ENCODE measurements around the gene ALDH8A1.

ALDH8A1 gene

DNA sequence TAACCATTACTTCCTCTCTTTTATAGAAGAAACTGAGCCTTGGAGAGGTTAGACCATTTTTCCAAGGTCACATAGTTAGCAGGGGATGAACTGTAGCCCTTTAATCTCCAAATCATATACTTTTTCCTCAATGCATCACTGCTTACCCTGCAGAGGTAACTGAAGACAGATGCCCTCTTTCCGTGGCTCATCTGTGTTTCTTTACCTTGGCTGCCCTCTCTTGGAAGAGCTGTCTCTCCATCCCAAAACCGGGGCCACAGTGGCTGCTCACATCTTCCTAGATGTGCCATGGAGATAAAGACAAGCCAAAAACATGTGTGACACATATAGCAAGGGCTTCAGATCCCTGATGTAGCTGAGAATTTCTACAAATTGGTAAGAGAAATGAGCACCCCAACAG, 581 bp upstream of the ALDH8A1 start:
- DNase-seq = no peak

DNA sequence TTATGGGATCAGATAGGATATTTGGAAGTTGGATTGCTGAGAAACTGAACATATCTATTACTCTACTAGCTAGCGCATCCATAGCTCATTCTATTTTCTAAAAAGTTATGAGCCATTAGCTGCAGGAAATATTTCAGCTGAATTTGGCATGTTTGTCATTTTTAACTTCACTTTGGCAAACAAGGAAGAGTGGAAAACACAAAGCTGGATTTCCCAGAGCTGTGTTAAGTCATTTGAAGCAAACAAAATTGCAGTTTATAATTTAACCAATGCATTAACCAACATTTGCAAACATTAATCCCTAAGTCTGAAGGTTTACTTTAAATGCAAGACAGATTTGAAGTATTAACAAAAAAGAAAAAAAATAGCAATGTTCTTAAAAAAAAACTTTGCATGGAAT, 1.2 kb downstream of the ALDH8A1 start:
- no peak for DNase-seq

DNA sequence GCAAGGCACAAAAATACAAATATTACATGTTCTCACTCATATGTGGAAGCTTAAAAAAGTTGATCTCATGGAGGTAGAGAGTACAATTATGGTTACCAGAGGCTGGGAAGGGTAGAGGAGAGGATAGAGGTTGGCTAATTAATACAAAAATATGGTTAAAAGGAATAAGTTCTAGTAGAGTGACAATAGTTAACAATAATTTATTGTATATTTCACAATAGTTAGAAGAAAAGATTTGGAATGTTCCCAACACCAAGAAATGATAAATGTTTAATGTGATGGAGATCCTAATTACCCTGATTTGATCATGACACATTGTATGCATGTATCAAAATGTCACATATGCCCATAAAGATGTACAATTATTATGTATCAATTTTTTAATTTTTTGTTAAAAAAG, 1.8 kb downstream of the ALDH8A1 start:
- DNase-seq = no peak

DNA sequence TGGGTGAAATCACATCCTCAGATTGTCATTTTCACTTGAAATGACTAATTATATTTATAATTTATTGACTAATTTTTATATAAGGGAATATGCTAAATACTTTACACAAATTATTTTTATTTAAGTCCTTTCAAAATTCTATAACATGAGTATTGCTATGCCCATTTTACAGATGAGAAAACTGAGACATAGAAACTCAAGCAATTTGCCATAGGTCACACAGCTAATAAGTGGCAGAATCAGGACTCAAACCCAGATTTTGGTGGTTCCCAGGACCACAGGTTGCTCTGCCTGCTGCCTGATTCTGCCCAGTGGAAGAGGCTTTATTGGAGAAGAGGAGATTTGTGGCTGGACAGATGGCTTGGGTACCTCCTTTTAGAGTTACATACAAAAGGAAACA, 4.9 kb downstream of the ALDH8A1 start:
- no peak for DNase-seq

DNA sequence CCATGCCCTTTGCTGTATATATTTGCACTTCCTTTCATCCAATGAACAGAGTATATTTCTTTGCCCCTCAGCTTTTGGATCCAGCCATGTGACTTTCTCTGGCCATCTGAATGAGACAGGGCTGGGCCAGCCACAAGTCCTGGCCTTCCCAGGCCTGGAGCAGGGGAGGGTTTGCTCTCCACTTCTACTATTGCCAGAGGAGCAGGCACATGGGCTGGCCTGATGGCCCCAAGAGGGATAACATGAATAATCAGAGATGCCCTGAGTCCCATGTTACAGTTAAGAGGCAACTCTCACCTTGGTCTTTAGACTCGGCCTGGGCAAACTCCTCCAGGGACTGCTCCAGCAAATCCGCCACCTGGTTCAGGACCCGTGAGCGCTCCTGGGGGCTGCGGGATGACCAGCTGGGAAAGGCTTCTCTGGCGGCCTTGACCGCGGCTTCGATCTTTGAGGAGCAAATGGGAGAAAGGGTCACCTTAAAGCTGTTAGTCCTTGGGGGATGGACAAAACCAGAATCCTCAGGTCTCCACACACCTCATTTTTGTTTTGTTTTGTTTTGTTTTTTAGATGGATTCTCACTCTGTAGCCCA, 6.3 kb downstream of the ALDH8A1 start:
- DNase-seq = no peak

DNA sequence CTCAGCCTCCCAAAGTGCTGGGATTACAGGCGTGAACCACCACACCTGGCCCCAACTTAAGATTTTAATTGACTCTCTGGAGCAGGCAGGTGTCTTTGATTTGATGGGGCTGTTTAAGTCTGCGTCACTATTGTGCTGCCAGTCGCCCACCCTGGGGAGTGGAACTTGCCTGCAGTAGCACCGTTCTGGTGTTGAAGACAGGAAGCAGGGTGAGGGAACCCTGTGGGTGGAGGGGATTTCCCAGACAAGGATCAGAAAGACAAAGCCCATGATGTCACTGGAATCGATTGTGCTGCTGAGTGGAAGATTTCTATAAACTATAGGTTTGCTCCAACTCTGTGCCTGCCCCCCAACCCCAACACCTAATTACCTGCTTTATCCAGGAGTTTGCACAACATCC, 11.0 kb downstream of the ALDH8A1 start:
- DNase-seq = no peak

DNA sequence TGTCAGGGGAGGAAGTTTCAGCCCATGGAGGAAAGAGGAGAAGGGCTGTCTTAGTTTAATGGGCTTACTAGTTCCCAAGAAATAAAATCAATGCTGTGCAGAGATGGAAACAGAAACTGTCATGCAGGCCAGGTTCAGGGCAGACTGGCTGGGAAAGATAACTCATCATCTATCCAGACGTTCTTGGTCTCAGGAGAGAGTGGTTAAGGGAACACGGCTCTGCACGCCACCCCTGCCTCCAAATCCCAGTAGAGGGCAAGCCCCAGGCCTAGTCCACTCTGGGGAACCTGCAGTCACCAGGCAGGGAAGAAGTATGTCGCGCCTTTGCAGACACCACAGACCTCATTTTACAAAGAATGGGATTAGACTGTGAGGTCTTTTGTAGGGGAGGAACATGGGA, 12.5 kb downstream of the ALDH8A1 start:
- no peak for DNase-seq

DNA sequence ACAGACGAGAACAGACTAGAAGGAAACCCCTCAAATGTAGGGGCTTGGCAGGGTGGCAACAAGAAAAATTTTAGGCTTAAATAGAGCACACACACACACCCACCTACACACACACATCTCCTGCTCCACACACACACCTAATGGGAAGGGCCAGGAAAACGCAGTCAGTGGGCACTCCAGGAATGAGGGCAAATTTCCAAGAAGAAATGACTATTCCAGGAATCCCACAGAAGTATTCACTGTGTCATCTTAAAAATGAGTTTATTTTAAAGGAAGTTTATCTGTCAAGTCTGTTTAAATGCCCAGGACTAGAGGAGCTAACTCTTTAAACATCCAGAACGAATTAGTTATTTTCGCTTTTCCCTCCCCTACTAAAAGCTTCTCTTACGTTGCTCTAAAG, 13.0 kb downstream of the ALDH8A1 start:
- no peak for DNase-seq

DNA sequence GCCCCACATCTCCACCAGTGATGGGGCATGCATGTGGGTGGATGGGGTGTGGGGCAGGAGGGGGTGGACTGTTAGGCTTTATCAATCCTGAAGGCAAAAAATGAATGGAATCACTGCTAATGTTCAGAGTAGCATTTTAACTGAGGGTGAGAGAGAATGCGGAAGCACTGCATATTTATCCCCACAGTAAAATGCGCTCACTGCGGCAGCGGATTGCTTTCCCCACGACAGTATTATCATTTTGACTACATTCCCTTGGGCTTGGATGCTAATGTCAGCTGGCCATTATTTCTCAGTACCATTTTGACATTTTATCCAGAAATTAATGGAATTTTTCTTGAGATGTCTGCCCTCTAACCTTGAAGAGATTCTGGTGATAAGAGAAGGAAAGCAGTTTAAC, 13.4 kb downstream of the ALDH8A1 start:
- no peak for DNase-seq

DNA sequence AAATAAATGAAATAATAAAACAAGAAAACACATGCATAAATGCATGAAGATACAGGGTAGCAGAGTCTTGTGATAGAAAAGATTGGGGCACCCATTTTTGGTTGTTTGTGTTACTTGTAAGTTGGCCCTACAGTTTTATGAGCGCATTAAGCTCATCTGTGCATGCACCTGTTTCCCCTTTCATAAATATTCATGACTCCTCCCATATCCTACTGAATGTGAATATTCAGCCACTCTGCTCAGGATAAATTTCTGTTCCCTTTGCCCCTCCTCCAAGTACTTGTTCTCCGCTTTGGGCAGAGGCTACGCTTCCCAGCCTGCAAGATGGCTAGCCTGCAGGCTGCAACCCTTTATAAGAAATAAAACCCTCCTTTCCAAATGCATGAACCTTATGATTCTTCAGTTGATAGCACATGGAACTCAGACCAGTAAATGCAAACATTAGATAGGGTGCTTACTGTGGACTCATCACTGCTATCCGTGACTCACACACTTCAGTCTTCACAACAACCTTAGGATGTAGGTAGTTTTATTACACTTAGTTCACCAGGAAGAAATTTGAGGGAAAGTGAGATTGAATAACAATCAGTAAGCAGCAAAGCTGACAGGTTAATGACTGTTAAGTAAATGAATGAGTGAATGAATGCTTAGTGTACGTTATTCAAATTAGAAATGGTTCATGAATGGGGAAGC, 15.0 kb downstream of the ALDH8A1 start:
- DNase-seq = no peak

DNA sequence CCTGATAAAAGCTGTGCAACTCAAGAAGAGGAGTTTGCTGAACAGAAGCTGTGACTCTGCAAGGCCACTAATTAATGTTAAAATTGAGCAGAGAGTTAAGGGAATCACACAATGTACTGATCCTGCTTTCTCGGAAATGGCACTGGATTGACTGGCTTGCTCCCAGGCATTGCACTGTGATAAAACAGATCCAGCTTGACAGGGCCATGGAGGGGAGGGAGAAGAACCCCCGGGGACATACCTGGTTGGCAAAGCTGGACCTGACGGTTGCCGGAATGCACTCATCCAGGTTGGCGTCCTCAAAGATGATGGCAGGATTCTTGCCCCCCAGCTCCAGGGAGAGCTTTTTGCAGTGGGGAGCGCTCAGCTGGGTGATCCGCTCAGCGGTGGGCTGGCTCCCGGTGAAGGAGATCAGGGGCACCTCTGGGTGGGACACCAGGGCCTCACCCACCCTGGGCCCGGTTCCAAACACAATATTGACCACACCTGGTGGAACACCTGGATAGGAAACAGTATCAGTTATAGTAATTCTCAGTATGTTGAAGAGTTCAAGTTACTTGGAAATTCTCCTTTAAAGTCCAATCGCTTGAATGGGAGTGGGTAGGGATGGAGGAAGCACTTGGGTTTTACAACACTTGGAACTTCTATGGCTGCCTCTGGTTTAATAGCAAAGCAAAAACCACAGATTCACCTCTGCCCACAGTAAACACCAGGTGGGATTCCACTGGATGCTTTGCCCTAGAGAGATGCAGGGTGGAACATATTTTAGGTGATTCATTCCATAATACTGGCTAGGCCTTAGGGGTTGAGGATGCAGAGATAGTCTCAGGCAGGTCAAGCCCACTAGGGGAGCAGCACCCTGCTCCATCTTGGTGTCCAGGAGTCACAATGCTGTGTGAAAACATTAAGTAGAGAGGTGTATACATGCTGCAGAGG, 17.1 kb downstream of the ALDH8A1 start:
- no peak for DNase-seq

DNA sequence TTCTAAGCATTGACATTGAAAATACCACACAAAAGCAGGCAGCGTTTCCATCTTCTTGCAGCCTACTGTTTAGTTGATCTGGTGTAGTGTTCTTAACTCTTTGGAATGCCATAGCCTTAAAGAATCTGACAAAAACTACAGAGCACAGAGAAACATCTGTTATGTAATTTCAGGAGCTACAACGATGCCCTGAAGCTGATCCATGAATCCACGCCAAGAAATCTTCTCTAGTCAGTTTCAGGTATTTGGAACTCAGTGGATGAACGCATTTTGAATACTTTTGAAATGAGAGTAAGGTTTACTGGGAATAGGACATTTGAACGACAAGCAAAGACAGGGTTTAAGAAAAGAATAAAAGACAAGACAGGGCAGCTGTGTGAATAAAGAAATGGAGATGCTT, 17.8 kb downstream of the ALDH8A1 start:
- no peak for DNase-seq

DNA sequence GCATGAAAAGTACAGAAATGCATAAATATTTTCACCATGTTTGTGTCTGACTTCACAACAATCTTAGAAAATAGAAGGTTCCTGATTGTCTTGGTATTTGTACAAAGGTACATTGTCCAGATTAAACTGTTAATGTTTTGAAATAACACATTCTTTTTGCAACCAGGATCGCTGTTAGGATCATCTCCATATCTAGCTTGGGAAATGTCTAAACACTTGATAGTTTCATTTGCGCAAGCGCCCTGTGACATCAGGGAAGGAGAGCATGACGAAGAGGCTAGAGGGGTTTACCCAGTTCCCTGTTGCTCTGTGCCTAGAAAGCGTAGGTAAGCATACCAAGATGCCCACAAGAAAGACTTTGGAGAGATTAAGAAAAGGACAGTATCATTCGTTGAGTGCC, 19.4 kb downstream of the ALDH8A1 start:
- no peak for DNase-seq

DNA sequence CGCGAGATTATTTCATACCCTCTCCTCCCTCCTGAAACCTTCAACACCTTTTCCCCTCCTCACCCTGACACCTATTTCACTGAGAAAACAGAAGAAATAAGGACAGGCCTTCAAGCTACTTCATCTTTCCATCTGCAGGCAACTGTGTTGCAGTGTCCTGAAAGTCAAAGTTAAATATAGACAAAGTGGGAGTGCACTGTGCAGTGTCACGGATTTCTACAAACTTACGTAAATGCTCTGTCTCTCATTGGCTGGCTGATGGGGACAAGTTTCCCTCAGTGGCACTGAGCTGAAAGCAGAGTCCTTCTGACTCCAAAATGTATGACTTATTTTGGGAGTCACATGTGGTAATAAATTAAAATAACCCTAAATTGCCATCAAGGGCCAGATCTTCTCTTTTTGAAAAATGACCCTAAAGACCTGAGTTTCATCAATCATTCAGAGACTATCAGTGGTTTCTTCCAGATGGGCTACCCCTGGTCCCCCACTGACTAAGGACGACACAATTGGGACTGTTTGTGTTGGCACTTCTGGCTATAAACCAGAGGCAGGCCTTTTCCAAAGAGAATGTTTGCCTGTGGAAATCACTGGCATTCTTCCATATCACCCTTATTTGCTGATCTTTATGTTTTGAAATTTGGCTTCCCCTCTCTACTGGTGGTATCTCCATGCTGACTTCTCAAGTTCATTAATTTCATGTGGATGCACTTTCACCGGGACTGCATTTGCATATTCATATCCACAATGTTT, 21.6 kb downstream of the ALDH8A1 start:
- DNase-seq = no peak

DNA sequence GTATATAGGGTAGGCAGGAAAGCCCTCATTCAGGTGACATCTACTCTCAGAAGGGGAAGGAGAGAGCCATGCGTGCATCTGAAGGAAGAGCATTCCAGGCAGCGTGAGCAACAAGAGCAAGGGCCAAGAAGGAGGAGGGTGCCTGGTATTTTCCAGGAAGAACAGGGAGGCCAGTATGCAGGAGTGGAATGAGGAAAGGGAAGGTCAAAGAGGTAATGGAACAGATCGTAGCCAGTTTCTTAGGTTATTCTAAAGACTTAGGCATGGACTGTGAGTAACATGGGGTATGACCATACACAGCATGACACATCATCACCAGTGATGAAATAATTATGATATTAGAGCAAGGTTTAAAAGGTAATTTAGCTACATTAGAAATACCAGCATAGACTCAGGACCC, 24.1 kb downstream of the ALDH8A1 start:
- no peak for DNase-seq

DNA sequence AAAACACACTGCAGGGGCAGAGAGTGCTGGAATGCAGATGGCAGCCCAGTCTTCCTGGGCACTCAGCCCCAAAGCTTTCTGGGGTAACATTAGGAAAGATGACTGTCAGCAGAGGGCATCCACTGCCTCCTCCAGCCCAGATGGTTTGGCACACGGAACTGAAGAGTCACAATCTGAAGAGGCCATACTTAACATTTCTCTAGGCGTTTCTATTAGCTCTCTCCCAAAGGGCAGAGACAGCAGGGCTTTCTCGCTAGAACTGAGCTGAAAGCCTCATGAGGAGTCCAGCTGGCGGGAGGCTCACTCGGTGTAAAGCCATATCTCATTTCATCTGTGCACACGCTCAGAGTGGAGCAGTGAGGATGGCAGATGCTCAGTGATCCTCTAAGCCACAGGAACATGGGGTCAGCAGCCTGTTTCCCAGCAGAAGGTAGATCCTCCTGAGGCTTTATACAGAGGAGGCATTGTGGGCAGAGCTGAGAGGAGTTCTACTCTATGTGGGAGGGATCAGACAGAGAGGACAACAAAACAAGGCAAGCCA, 28.1 kb downstream of the ALDH8A1 start:
- DNase-seq = no peak

DNA sequence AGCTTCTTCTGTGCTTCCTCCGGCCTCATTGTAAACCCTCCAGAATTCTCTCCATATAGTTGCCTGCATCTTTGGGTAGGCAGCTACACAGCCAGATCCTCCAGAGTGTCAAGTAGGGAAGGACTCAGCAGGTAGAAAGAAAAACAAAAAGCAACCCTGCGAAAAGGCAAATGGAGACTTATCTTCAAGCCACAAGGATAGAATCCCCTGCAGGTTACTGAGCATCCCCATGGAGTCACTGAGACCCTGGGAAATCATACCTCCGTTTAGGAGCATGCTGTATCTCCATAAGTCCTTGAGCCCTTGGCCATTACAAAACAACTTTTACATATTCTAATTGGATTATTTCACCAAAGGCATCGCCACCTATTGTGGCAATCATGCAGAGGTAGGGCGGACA, 28.6 kb downstream of the ALDH8A1 start:
- DNase-seq = no peak

DNA sequence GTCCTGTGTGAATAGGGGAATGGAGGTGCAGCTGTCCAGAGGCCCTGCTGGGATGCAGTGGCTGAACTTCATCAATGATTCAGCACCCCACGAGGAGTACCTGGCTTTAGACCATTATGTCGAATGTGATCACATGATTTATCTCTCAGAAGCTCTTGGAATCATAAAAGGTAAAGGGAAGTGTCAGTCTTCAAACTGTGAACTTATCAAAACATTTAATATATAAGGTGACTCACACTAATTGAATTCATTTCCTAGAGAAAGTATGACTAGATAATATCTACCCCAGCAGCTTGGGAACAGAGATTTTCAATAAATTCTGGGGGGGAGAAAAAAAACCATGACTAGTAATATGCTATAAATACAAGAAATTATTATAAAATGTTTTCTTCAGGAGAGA, 29.5 kb downstream of the ALDH8A1 start:
- DNase-seq = no peak

DNA sequence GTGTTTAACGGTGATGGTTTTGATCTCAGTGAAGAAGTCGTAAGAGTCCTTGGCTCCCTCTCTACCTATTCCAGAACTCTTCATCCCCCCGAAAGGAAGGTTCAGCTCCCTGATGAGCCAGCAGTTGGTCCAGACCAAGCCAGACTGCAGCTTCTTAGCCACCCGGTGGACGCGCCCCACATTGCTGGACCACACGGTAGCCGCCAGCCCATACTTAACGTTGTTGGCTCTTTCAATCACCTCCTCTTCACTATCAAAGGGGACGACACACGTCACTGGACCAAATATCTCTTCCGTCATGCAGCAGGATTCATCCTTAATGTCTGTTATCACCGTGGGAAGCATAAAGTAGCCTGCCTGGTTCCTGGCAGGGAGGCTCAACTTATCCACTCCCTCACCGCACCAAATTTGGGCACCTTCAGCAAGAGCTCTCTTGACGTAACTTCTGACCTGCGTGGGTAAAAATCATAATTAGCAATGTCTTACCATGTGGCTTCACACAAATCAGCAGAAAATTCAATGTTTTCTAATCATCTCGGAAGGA, 31.4 kb downstream of the ALDH8A1 start:
- no peak for DNase-seq

DNA sequence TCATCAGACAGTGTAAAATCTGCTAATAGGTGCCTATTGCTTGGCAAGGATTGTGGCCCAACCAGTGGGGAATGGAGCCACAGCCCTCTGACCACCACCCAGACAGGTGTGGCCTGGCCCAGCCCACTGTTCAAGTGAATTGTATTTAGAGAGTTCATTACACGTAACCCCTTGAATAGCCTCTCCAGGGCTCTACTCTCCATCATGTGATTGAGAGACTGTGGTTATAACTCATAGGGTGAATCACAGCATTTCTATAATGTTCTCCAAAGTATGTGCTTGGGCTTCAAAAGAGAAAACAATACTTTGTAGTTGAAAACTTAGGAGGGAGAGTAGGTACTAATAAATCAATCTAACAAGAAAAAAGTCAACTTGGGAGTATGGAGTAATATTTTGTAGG, 38.4 kb downstream of the ALDH8A1 start:
- DNase-seq = no peak

DNA sequence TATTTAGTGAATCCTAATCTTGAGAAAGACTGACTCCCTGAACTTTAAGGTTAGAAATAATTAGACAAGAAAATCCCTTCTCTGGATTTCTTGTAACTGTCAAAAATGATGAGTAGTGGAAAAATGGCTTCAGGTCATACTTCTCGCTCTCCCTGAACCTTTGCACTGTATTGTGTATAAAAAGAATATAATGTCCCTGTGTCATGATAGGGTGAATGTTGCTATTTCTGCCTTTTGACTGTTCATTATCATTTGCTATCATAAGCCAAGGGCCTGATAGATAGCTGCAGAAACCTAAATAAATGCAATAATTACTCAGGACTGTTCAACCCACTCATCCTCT, 39.3 kb downstream of the ALDH8A1 start:
- DNase-seq = no peak

DNA sequence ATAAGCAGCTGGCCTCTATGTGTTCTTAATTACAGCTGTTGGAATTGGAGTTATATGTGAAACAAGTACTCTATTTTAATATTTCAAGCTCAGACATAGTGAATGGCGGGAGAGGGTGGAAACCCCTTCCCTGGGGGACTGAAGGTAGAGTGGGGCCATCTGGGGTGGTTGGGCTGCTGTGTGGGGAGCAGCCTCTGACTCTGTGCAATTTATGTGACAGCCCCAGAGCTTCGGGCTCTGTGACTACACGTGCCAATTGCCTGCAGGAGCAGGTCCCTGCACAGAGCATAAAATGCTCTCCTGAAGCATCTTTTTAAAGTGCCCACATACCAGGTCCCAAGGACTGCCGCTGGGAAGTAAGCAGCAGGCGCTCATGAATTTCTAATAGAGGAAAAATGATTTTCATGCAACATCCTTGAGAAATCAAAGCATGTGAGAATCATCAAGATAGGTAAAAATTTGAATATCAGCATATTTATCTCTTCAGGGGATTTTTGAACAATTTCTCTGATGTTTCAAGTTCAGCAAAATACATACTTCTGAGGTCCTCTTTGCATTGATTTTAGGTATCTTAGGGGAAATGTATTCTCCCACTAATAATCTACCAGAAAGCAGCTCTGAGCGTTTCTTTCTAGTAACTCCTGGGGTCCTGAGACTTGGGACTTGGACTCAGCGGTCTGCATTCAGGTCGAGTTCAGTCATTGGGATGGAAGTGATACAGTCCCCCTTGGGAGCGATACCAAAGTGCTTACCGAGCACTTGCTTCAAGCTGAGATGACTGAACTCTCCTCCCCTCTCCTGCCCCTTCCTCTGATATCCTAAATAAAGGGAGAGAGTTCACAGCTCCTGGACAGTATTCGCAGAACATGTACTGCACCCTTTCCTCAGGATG, 40.0 kb downstream of the ALDH8A1 start:
- no peak for DNase-seq
